ENCODE data around the gene RCAN2.

The RCAN2 gene

DNA sequence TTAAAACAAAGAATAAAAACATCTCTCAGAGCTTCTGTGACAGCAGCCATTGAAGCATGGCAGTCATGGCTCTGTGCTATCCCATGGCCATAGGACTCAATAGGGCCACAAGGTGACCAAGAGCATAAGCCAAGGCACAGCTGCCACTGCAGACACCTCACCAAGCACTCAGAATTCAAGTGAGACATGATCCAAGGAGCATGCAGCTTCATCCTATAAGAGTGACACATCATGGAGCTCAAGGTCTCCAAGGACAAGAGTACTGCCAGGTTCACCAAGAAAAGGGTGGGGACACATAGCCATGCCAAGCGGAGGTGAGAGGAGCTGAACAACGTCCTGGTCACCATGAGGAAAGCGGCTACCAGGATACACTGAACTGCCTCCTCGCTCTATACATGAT, 53.0 kb downstream of the RCAN2 start:
- H3K4me3 ChIP-seq (replicated peaks; ENCODE audit: insufficient read depth, low read length): no peak overlapping the region
- H3K27me3 ChIP-seq (ENCODE audit: insufficient read depth, poor library complexity, severe bottlenecking): peaks cover 4% of the 10 kb centered on the region
- TF ChIP-seq SPI1 (IDR thresholded peaks at IDR 0.05; ENCODE audit: borderline replicate concordance, low read depth): no peak
- TF ChIP-seq GABPA (IDR thresholded peaks at IDR 0.05; ENCODE audit: low read depth): no peak
- no peak for TF ChIP-seq POLR2AphosphoS5 (IDR thresholded peaks at IDR 0.05; ENCODE audit: low read depth)
- TF ChIP-seq, protein P1, sequence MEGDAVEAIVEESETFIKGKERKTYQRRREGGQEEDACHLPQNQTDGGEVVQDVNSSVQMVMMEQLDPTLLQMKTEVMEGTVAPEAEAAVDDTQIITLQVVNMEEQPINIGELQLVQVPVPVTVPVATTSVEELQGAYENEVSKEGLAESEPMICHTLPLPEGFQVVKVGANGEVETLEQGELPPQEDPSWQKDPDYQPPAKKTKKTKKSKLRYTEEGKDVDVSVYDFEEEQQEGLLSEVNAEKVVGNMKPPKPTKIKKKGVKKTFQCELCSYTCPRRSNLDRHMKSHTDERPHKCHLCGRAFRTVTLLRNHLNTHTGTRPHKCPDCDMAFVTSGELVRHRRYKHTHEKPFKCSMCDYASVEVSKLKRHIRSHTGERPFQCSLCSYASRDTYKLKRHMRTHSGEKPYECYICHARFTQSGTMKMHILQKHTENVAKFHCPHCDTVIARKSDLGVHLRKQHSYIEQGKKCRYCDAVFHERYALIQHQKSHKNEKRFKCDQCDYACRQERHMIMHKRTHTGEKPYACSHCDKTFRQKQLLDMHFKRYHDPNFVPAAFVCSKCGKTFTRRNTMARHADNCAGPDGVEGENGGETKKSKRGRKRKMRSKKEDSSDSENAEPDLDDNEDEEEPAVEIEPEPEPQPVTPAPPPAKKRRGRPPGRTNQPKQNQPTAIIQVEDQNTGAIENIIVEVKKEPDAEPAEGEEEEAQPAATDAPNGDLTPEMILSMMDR (IDR thresholded peaks at IDR 0.05; ENCODE audit: insufficient read depth, low read length): no peak
- TF ChIP-seq, protein P2, sequence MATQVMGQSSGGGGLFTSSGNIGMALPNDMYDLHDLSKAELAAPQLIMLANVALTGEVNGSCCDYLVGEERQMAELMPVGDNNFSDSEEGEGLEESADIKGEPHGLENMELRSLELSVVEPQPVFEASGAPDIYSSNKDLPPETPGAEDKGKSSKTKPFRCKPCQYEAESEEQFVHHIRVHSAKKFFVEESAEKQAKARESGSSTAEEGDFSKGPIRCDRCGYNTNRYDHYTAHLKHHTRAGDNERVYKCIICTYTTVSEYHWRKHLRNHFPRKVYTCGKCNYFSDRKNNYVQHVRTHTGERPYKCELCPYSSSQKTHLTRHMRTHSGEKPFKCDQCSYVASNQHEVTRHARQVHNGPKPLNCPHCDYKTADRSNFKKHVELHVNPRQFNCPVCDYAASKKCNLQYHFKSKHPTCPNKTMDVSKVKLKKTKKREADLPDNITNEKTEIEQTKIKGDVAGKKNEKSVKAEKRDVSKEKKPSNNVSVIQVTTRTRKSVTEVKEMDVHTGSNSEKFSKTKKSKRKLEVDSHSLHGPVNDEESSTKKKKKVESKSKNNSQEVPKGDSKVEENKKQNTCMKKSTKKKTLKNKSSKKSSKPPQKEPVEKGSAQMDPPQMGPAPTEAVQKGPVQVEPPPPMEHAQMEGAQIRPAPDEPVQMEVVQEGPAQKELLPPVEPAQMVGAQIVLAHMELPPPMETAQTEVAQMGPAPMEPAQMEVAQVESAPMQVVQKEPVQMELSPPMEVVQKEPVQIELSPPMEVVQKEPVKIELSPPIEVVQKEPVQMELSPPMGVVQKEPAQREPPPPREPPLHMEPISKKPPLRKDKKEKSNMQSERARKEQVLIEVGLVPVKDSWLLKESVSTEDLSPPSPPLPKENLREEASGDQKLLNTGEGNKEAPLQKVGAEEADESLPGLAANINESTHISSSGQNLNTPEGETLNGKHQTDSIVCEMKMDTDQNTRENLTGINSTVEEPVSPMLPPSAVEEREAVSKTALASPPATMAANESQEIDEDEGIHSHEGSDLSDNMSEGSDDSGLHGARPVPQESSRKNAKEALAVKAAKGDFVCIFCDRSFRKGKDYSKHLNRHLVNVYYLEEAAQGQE (IDR thresholded peaks at IDR 0.05; ENCODE audit: insufficient replicate concordance, low read depth): no peak
- H3K27ac ChIP-seq (replicated peaks): no peak overlapping the region
- no peak for DNase-seq (ENCODE audit: low read depth in 1 of 2, low spot score in 1 of 2)

GRCh38 chr6:46437671-46438221, 53.5 kb downstream of the RCAN2 start:
- Histone ChIP-seq H3K4me3 (replicated peaks; ENCODE audit: insufficient read depth, low read length) (no peak overlapping the region), H3K27ac (replicated peaks) (no peak overlapping the region), H3K27me3 (ENCODE audit: insufficient read depth, poor library complexity, severe bottlenecking) (peaks cover 4% of the 10 kb centered on the region)
- no peak for DNase-seq (ENCODE audit: low read depth in 1 of 2, low spot score in 1 of 2)
- TF ChIP-seq SPI1 (IDR thresholded peaks at IDR 0.05; ENCODE audit: borderline replicate concordance, low read depth) (no peak), POLR2AphosphoS5 (IDR thresholded peaks at IDR 0.05; ENCODE audit: low read depth) (no peak), GABPA (IDR thresholded peaks at IDR 0.05; ENCODE audit: low read depth) (no peak)
- TF ChIP-seq, protein P1 (IDR thresholded peaks at IDR 0.05; ENCODE audit: insufficient read depth, low read length): no peak
- TF ChIP-seq, protein P2 (IDR thresholded peaks at IDR 0.05; ENCODE audit: insufficient replicate concordance, low read depth): no peak

DNA sequence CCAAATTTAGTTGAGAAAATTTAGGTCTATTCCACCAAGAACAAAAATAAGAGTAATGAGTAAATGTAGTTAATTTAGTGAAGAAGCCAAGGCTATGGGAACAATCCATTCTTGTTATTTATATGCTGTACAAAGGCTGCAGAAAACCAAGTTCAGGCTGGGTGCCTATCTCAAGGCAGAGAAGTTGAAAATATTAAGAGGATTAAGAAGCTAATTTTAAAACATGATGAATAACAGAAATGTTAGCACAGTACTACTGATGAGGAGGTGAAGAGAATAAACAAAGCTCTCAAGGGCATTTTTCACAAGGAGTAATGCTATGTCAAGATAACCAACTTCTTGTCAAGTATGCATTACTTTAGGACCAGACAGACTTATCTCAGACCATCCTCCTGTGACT, 68.6 kb downstream of the RCAN2 start:
- H3K27ac ChIP-seq (replicated peaks): no peak overlapping the region
- H3K27me3 ChIP-seq (ENCODE audit: insufficient read depth, poor library complexity, severe bottlenecking): peaks cover 2% of the 10 kb centered on the region
- TF ChIP-seq GABPA (IDR thresholded peaks at IDR 0.05; ENCODE audit: low read depth) (no peak), POLR2AphosphoS5 (IDR thresholded peaks at IDR 0.05; ENCODE audit: low read depth) (no peak), SPI1 (IDR thresholded peaks at IDR 0.05; ENCODE audit: borderline replicate concordance, low read depth) (no peak)
- TF ChIP-seq, protein P2 (IDR thresholded peaks at IDR 0.05; ENCODE audit: insufficient replicate concordance, low read depth): no peak
- TF ChIP-seq, protein P1 (IDR thresholded peaks at IDR 0.05; ENCODE audit: insufficient read depth, low read length): no peak
- DNase-seq (ENCODE audit: low read depth in 1 of 2, low spot score in 1 of 2): no peak
- no peak overlapping the region for H3K4me3 ChIP-seq (replicated peaks; ENCODE audit: insufficient read depth, low read length)

All from HL-60 (cell line).